Body of pancreas (tissue), 4 donors: ENCODE data around the gene PDZK1IP1. TPM values are rescaled to one million over a fixed set of nuclear protein-coding genes. Genes with fewer than 3 reads are reported as not detected.

Experiments used
- ATAC-seq: fragments of 150-250 bp; one replicate; pipeline ENCODE4 v1.9.1; 2016
- DNase-seq, 4 donors: peaks; one replicate each; pipeline ENCODE4 v3.0.0-alpha.2; 2019
- H3K27ac ChIP-seq, 4 donors: fragments of 200-600 bp; sonication (generic); 1 replicate in 3 of 4; 2 replicates in 1 of 4; pipeline versions ENCODE4 v1.5.1 to v1.6.1; 2016 to 2019; ENCODE audit warnings: mild to moderate bottlenecking in 1 of 4, mixed read lengths in 1 of 4, moderate library complexity in 1 of 4
- H3K27me3 ChIP-seq, 2 donors: fragments of 200-600 bp; sonication (generic); one replicate each; pipeline ENCODE4 v1.6.0; 2016; ENCODE audit warnings: mild to moderate bottlenecking in 1 of 2
- H3K36me3 ChIP-seq, 2 donors: fragments of 200-600 bp; sonication (generic); replicated peaks in 1 of 2; 2 replicates each; pipeline ENCODE4 v1.5.1; 2016; ENCODE audit warnings: low read depth in 2 of 2; ENCODE audit not compliant: insufficient read depth in 1 of 2
- H3K4me1 ChIP-seq: fragments of 200-600 bp; sonication (generic); one replicate; pipeline ENCODE4 v1.6.0; 2016
- H3K4me3 ChIP-seq, 2 donors: fragments of 200-600 bp; sonication (generic); 1 replicate in 1 of 2; 2 replicates in 1 of 2; pipeline ENCODE4 v1.5.1; 2016 to 2019
- H3K9me3 ChIP-seq, 3 donors: fragments of 200-600 bp; sonication (generic); 1 replicate in 2 of 3; 2 replicates in 1 of 3; pipeline ENCODE4 v1.5.1; 2016
- POLR2A ChIP-seq, 3 donors: fragments of 450-650 bp; IDR thresholded peaks; one replicate each; pipeline ENCODE4 v1.6.1; 2016; ENCODE audit warnings: antibody characterized with exemption in 3 of 3, mild to moderate bottlenecking in 2 of 3
- WGBS, 2 donors: methylation state at CpG; one replicate each; pipeline ENCODE4 v1.1.5; 2017; 5-methylcytosine and 5-hydroxymethylcytosine counted together
- intact Hi-C: fragments of 100-400 bp; cut with DNase I; formaldehyde crosslinking; loops from one replicate; pipeline ENCODE4 v1.15.1; 2023
- total RNA-seq, 2 donors: library from RNA; depleted of rRNA; stranded (reverse); fragments of >200 nt; gene quantifications; one replicate each; pipeline ENCODE4 v1.1.0, GENCODE V29; 2016
- TF ChIP-seq, protein P1 (sequence below), 7 experiments: fragments of 450-650 bp in 4 of 7; fragments of 200-600 bp in 3 of 7; sonication (generic) in 3 of 7; IDR thresholded peaks; one replicate each; pipeline ENCODE4 v1.5.1; 2016 to 2019; ENCODE audit warnings: antibody characterized with exemption in 7 of 7

The PDZK1IP1 gene
- total RNA-seq, 2 donors from 2014 or later = 54.2 to 56.4 TPM

DNA sequence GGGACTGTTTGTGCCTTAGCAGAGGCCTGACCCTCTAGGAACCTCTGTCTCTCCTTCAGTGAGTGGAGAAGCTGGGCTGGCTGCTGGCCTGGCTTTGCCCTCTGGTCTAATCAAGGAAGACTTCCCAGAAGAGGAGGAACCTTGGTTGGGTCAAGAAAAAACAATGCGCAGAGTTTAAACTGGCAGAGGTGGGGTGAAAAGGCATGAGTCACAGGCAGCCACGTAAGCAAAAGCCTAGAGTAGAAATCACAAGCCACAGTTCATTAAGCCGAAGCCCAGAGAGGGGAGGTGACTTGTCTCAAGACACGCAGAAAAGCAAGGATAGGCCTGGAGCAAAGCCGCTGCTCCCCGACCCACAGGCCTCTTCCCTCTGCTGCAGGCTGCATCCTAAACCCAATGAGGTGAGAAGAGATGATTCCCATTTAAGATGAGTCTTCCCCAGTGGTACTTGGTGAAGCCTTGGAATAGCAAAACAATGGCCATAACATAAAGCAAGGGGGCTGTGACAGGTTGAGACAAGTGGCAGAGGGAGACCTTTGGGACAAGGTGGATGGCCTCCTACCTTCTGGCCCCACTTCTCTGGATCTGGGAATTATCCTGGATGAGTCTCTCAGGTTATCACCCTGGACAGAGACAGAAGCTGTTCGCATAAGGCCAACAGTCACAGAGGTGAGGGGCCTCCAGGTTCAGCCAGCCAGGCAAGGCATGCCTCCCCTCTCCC lies 7.7 kb downstream of the PDZK1IP1 start:
- 73 to 81% methylated on average over 7 of the region's 7 CpGs for WGBS, 2 donors
- no peaks in the 10 kb centered on the region for H3K27me3 ChIP-seq
- intact Hi-C loops = loop anchor here (10.0 kb wide), 2 partner anchors 243 to 543 kb away; no protein-coding TSS in a partner anchor
- H3K27ac ChIP-seq = no peak overlapping the region
- peaks cover 14% of the 10 kb centered on the region for H3K4me1 ChIP-seq
- no peak for TF ChIP-seq POLR2A (IDR thresholded peaks at IDR 0.05)
- TF ChIP-seq, protein P1, sequence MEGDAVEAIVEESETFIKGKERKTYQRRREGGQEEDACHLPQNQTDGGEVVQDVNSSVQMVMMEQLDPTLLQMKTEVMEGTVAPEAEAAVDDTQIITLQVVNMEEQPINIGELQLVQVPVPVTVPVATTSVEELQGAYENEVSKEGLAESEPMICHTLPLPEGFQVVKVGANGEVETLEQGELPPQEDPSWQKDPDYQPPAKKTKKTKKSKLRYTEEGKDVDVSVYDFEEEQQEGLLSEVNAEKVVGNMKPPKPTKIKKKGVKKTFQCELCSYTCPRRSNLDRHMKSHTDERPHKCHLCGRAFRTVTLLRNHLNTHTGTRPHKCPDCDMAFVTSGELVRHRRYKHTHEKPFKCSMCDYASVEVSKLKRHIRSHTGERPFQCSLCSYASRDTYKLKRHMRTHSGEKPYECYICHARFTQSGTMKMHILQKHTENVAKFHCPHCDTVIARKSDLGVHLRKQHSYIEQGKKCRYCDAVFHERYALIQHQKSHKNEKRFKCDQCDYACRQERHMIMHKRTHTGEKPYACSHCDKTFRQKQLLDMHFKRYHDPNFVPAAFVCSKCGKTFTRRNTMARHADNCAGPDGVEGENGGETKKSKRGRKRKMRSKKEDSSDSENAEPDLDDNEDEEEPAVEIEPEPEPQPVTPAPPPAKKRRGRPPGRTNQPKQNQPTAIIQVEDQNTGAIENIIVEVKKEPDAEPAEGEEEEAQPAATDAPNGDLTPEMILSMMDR (IDR thresholded peaks at IDR 0.05) = no peak
- no peaks in the 10 kb centered on the region for H3K36me3 ChIP-seq
- DNase-seq (no peak), ATAC-seq (no peak)
- H3K9me3 ChIP-seq = no peaks in the 10 kb centered on the region
- no peak overlapping the region for H3K4me3 ChIP-seq

GRCh38 chr1:47181095-47181954 lies 8.5 kb downstream of the PDZK1IP1 start:
- no peak for ATAC-seq
- Histone ChIP-seq H3K27me3 (no peaks in the 10 kb centered on the region), H3K36me3 (no peaks in the 10 kb centered on the region), H3K9me3 (no peaks in the 10 kb centered on the region), H3K4me3 (no peak overlapping the region), H3K4me1 (peaks cover 14% of the 10 kb centered on the region), H3K27ac (no peak overlapping the region)
- intact Hi-C loops = loop anchor here (10.0 kb wide), 2 partner anchors 243 to 543 kb away; no protein-coding TSS in a partner anchor
- 44 to 90% methylated on average over 4 to 18 of the region's 18 CpGs for WGBS, 2 donors
- DNase-seq = no peak
- TF ChIP-seq, protein P1 (IDR thresholded peaks at IDR 0.05) = no peak
- TF ChIP-seq POLR2A (IDR thresholded peaks at IDR 0.05) = no peak

DNA sequence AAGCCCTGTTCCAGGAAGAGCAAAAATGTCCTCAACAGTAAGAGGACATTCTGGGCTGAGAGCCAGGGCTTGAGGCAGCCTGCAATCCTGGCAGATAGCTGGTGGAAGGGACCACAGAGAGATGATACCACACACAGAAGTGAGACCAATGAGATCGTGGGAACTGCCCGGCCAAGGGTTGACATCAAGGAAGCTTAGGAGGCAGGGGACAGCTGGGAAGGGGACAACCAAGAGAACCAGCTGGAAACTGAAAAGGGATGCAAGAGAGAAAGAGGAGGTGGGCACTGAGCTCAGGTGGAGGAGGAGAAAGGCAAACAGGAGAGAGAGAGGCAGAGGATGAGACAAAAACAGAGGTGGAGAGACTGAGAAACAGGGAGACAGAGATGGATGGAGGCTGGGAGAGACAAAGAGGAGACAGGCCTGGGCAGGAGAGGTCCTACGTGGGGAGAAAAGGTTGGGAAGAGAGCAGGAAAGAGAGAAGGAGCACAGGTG lies 9.2 kb downstream of the PDZK1IP1 start:
- H3K4me3 ChIP-seq = no peak overlapping the region
- intact Hi-C loops = loop anchor here (10.0 kb wide), 2 partner anchors 244 to 544 kb away; no protein-coding TSS in a partner anchor
- no peak for ATAC-seq
- DNase-seq = peak in 1 of 4 donors; percentile 36
- H3K4me1 ChIP-seq = peaks cover 14% of the 10 kb centered on the region
- no peaks in the 10 kb centered on the region for H3K36me3 ChIP-seq
- no peaks in the 10 kb centered on the region for H3K9me3 ChIP-seq
- peak overlapping the region in 1 of 4 donors; percentile 31 for H3K27ac ChIP-seq
- H3K27me3 ChIP-seq = no peaks in the 10 kb centered on the region
- no peak for TF ChIP-seq POLR2A (IDR thresholded peaks at IDR 0.05)
- TF ChIP-seq, protein P1 (IDR thresholded peaks at IDR 0.05) = no peak
- 51 to 63% methylated on average over 3 of the region's 3 CpGs for WGBS, 2 donors

GRCh38 chr1:47179988-47180563 lies 9.8 kb downstream of the PDZK1IP1 start:
- WGBS, 2 donors = 35 to 46% methylated on average over 3 of the region's 3 CpGs
- intact Hi-C loops = loop anchor here (10.0 kb wide), 2 partner anchors 245 to 545 kb away; no protein-coding TSS in a partner anchor
- TF ChIP-seq POLR2A (IDR thresholded peaks at IDR 0.05) = no peak
- TF ChIP-seq, protein P1 (IDR thresholded peaks at IDR 0.05) = no peak
- H3K36me3 ChIP-seq = no peaks in the 10 kb centered on the region
- H3K4me3 ChIP-seq = no peak overlapping the region
- H3K27ac ChIP-seq = peak overlapping the region in 2 of 4 donors; percentile 16 to 31
- peak in 1 of 4 donors; percentile 34 for DNase-seq
- ATAC-seq = no peak
- H3K9me3 ChIP-seq = no peaks in the 10 kb centered on the region
- no peaks in the 10 kb centered on the region for H3K27me3 ChIP-seq
- peaks cover 14% of the 10 kb centered on the region for H3K4me1 ChIP-seq
